ENCODE results near the gene OTUD3. TPM values are rescaled to one million over a fixed set of nuclear protein-coding genes. Genes with fewer than 3 reads are reported as not detected.

OTUD3 gene
- total RNA-seq, 2 donors from 2014 or later, result 5.3 to 16.5 TPM

GRCh38 chr1:19932866-19933265, 50.7 kb downstream of the OTUD3 start:
- Histone ChIP-seq H3K27me3 (replicated peaks; ENCODE audit: insufficient read depth) (no peaks in the 10 kb centered on the region), H3K36me3 (no peaks in the 10 kb centered on the region), H3K9me3 (no peaks in the 10 kb centered on the region), H3K4me3 (no peak overlapping the region), H3K4me1 (replicated peaks) (no peaks in the 10 kb centered on the region), H3K27ac (no peak overlapping the region)
- intact Hi-C loops (cut with DNase I), result no loop called here
- no peak for TF ChIP-seq POLR2A (IDR thresholded peaks at IDR 0.05)
- TF ChIP-seq POLR2AphosphoS5 (IDR thresholded peaks at IDR 0.05), result no peak
- no peak for TF ChIP-seq CTCF (IDR thresholded peaks at IDR 0.05)
- no peak for DNase-seq (ENCODE audit: low spot score)
- WGBS, result 0% methylated on average over 1 of the region's 1 CpG

- Histone ChIP-seq H3K27me3 (replicated peaks; ENCODE audit: insufficient read depth) (no peaks in the 10 kb centered on the region), H3K4me3 (no peak overlapping the region), H3K36me3 (no peaks in the 10 kb centered on the region), H3K4me1 (replicated peaks) (no peaks in the 10 kb centered on the region), H3K27ac (no peak overlapping the region), H3K9me3 (no peaks in the 10 kb centered on the region)
- TF ChIP-seq POLR2A (IDR thresholded peaks at IDR 0.05), result no peak
- no peak for TF ChIP-seq POLR2AphosphoS5 (IDR thresholded peaks at IDR 0.05)
- TF ChIP-seq CTCF (IDR thresholded peaks at IDR 0.05), result no peak
- DNase-seq (ENCODE audit: low spot score), result no peak
- WGBS, result 92% methylated on average over 7 of the region's 7 CpGs
- intact Hi-C loops (cut with DNase I), result no loop called here
Measured at GRCh38 chr1:19934336-19934735, 52.1 kb downstream of the OTUD3 start.

DNA sequence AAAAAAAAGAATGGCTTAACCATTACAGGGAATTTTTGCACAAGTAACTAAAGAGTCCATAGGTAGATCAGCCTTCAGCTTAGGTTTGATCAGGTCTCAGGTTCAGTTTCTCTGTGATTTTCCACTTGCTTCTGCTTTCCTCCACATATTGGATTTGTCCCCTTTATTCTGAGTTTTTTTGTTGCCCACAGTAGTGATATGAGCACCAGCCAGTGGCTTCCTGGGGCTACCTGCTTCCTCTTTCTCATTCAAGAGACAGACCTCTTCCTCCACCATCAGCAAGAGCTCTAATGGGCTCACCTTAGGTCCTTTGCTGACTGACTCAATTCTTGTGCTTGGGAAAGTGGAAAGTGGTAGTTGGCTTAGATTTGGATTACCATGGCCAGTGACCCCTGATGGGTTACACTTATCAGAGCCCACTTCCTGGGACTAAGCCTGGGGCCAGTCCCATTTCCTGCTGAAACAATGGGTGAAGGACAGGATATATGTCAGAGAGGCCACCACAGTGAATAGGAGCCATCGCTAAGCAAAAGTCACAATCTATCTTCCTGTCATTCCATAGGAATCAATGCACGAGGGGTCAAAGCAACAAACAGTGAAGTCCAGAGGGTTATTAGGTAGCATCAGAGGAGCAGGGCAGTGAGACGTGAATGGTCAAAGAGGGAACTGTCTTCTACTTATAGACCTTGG, 54.0 kb downstream of the OTUD3 start:
- no peaks in the 10 kb centered on the region for H3K9me3 ChIP-seq
- H3K27ac ChIP-seq, result no peak overlapping the region
- no peaks in the 10 kb centered on the region for H3K36me3 ChIP-seq
- no peak overlapping the region for H3K4me3 ChIP-seq
- no peak for TF ChIP-seq CTCF (IDR thresholded peaks at IDR 0.05)
- no peak for TF ChIP-seq POLR2AphosphoS5 (IDR thresholded peaks at IDR 0.05)
- TF ChIP-seq POLR2A (IDR thresholded peaks at IDR 0.05), result no peak
- H3K4me1 ChIP-seq (replicated peaks), result no peaks in the 10 kb centered on the region
- H3K27me3 ChIP-seq (replicated peaks; ENCODE audit: insufficient read depth), result no peaks in the 10 kb centered on the region
- WGBS, result 88% methylated on average over 3 of the region's 3 CpGs
- intact Hi-C loops (cut with DNase I), result no loop called here
- no peak for DNase-seq (ENCODE audit: low spot score)

DNA sequence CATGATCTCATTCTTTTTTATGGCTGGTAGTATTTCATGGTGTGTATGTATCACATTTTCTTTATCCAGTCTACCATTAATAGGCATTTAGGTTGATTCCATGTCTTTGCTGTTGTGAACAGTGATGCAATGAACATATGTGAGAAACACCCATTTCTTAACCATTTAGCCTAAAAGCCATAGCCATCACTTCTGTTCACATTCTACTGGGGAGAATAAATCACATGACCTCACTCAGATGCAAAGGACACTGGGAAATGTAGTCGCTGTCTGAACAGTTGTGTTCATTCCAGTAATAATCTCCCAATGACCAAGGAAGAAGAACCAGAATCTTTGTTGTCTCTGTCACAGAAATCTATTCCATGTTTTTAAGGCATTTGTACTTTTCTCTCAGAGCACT, 56.3 kb downstream of the OTUD3 start:
- intact Hi-C loops (cut with DNase I), result no loop called here
- TF ChIP-seq POLR2AphosphoS5 (IDR thresholded peaks at IDR 0.05) (no peak), POLR2A (IDR thresholded peaks at IDR 0.05) (no peak), CTCF (IDR thresholded peaks at IDR 0.05) (no peak)
- Histone ChIP-seq H3K9me3 (no peaks in the 10 kb centered on the region), H3K27me3 (replicated peaks; ENCODE audit: insufficient read depth) (no peaks in the 10 kb centered on the region), H3K4me3 (no peak overlapping the region), H3K4me1 (replicated peaks) (no peaks in the 10 kb centered on the region), H3K27ac (no peak overlapping the region), H3K36me3 (no peaks in the 10 kb centered on the region)
- WGBS, result 94% methylated on average over 1 of the region's 1 CpG
- DNase-seq (ENCODE audit: low spot score), result no peak

DNA sequence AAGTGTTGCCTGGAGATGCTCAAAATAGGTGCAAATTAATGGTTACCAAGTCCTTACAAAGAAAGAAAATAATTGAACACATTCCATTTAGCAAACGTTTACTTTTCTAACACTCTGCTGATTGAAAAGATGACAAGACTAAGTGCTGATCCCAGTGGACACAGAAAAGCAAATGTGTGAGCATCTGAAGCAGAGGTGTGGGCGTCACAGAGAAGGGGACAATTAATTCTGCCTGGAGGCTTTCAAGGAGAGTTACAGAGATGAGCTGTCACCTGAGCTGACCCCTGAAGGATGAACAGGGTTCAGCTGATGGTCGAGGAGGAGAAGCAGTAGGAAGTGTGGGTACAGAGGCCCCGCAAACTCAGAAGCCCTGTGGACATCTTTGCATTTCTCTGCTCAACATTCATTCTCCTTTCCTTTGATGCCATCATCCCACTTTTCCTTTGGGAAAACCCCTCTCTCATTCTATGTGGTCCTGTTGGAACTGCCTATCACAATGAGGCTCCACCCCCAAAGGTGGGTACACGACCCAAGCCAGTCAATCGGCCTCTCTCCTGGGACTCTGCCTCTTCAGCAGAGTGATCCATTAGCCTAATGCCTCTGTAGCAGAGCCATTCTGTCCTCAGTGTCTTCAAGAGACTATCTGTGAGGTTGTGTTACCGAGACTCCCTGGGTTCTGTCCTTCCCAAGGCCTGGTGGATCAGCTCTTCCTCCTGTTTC, 58.5 kb downstream of the OTUD3 start:
- H3K36me3 ChIP-seq, result no peaks in the 10 kb centered on the region
- intact Hi-C loops (cut with DNase I), result no loop called here
- H3K4me3 ChIP-seq, result no peak overlapping the region
- TF ChIP-seq POLR2A (IDR thresholded peaks at IDR 0.05) (no peak), POLR2AphosphoS5 (IDR thresholded peaks at IDR 0.05) (no peak)
- no peak overlapping the region for H3K27ac ChIP-seq
- H3K27me3 ChIP-seq (replicated peaks; ENCODE audit: insufficient read depth), result no peaks in the 10 kb centered on the region
- DNase-seq (ENCODE audit: low spot score), result no peak
- no peaks in the 10 kb centered on the region for H3K4me1 ChIP-seq (replicated peaks)
- 66% methylated on average over 7 of the region's 7 CpGs for WGBS
- H3K9me3 ChIP-seq, result no peaks in the 10 kb centered on the region
